ENCODE measurements around the gene TREM2. TPM values are rescaled to one million over a fixed set of nuclear protein-coding genes. Genes with fewer than 3 reads are reported as not detected.

TREM2 gene
- total RNA-seq (2014; rRNA removed; shearing (Covaris generic)), result not detected in 2 replicates

GRCh38 chr6:41162687-41163418 is at the start of gene TREM2:
TREM2 (minus strand) TSS chr6:41163116; CDS start chr6:41163082, 34 bp downstream.
- Histone ChIP-seq H3K36me3 (no peaks in the 10 kb centered on the region), H3K27me3 (replicated peaks) (peaks cover 14% of the 10 kb centered on the region), H3K9me3 (replicated peaks) (no peaks in the 10 kb centered on the region; the same call in 1 of the 2 replicates), H3K4me3 (no peak within 1 kb of the TSS), H3K4me1 (replicated peaks) (no peaks in the 10 kb centered on the region), H3K27ac (no peak within 1 kb of the TSS)
- DNase-seq (ENCODE audit: low read depth in 1 of 2, low spot score in 2 of 2), result no peak

- H3K36me3 ChIP-seq, result no peaks in the 10 kb centered on the region
- H3K4me1 ChIP-seq (replicated peaks), result no peaks in the 10 kb centered on the region
- H3K27ac ChIP-seq, result no peak overlapping the region
- H3K9me3 ChIP-seq (replicated peaks), result no peaks in the 10 kb centered on the region
- peak in 1 of 2 experiments; percentile 29 for DNase-seq (ENCODE audit: low read depth in 1 of 2, low spot score in 2 of 2)
- H3K27me3 ChIP-seq (replicated peaks), result 0 out of 2 replicates have a peak, but pooled peaks cover 7% of the 10 kb centered on the region
- no peak overlapping the region for H3K4me3 ChIP-seq
Observed at GRCh38 chr6:41209547-41210320, 46.8 kb upstream of the TREM2 start.

- Histone ChIP-seq H3K27me3 (replicated peaks) (peaks cover 7% of the 10 kb centered on the region; the same call in 1 of the 2 replicates), H3K4me1 (replicated peaks) (no peaks in the 10 kb centered on the region), H3K4me3 (no peak overlapping the region), H3K36me3 (no peaks in the 10 kb centered on the region), H3K9me3 (replicated peaks) (no peaks in the 10 kb centered on the region), H3K27ac (no peak overlapping the region)
- DNase-seq (ENCODE audit: low read depth in 1 of 2, low spot score in 2 of 2), result no peak
Observed at GRCh38 chr6:41208439-41209106, 45.7 kb upstream of the TREM2 start.

- DNase-seq (ENCODE audit: low read depth in 1 of 2, low spot score in 2 of 2), result no peak
- peaks cover 4% of the 10 kb centered on the region; the same call in 1 of the 2 replicates for H3K27me3 ChIP-seq (replicated peaks)
Observed at GRCh38 chr6:41204156-41204555, 41.2 kb upstream of the TREM2 start.

GRCh38 chr6:41201764-41202173 is 38.9 kb upstream of the TREM2 start:
- Histone ChIP-seq H3K36me3 (no peaks in the 10 kb centered on the region), H3K4me1 (replicated peaks) (no peaks in the 10 kb centered on the region), H3K27ac (no peak overlapping the region), H3K27me3 (replicated peaks) (peaks cover 8% of the 10 kb centered on the region; the same call in 1 of the 2 replicates), H3K4me3 (no peak overlapping the region), H3K9me3 (replicated peaks) (no peaks in the 10 kb centered on the region)
- no peak for DNase-seq (ENCODE audit: low read depth in 1 of 2, low spot score in 2 of 2)

More at GRCh38 chr6:41204156-41204555, 41.2 kb upstream of the TREM2 start:
- Histone ChIP-seq H3K27ac (no peak overlapping the region), H3K36me3 (no peaks in the 10 kb centered on the region), H3K4me1 (replicated peaks) (no peaks in the 10 kb centered on the region), H3K9me3 (replicated peaks) (no peaks in the 10 kb centered on the region), H3K4me3 (no peak overlapping the region)

GRCh38 chr6:41200901-41201763 is 38.2 kb upstream of the TREM2 start, which contains the start of gene TREML2:
TREML2 (minus strand) TSS chr6:41201149; CDS start chr6:41201008, 141 bp downstream.
- H3K36me3 ChIP-seq, result no peaks in the 10 kb centered on the region
- H3K9me3 ChIP-seq (replicated peaks), result no peaks in the 10 kb centered on the region
- no peaks in the 10 kb centered on the region for H3K4me1 ChIP-seq (replicated peaks)
- no peak for DNase-seq (ENCODE audit: low read depth in 1 of 2, low spot score in 2 of 2)
- peaks cover 5% of the 10 kb centered on the region; the same call in 1 of the 2 replicates for H3K27me3 ChIP-seq (replicated peaks)
- H3K4me3 ChIP-seq, result no peak within 1 kb of the TSS
- no peak within 1 kb of the TSS for H3K27ac ChIP-seq

GRCh38 chr6:41200296-41200900 is 37.5 kb upstream of the TREM2 start:
- Histone ChIP-seq H3K27me3 (replicated peaks) (peaks cover 5% of the 10 kb centered on the region), H3K9me3 (replicated peaks) (no peaks in the 10 kb centered on the region), H3K4me1 (replicated peaks) (no peaks in the 10 kb centered on the region), H3K27ac (no peak overlapping the region), H3K36me3 (no peaks in the 10 kb centered on the region), H3K4me3 (no peak overlapping the region)
- DNase-seq (ENCODE audit: low read depth in 1 of 2, low spot score in 2 of 2), result no peak

GRCh38 chr6:41199552-41200246 is 36.8 kb upstream of the TREM2 start:
- H3K4me1 ChIP-seq (replicated peaks), result no peaks in the 10 kb centered on the region
- no peaks in the 10 kb centered on the region for H3K9me3 ChIP-seq (replicated peaks)
- no peaks in the 10 kb centered on the region for H3K36me3 ChIP-seq
- H3K27me3 ChIP-seq (replicated peaks), result peaks cover 5% of the 10 kb centered on the region
- no peak for DNase-seq (ENCODE audit: low read depth in 1 of 2, low spot score in 2 of 2)
- no peak overlapping the region for H3K4me3 ChIP-seq
- no peak overlapping the region for H3K27ac ChIP-seq

- no peak for DNase-seq (ENCODE audit: low read depth in 1 of 2, low spot score in 2 of 2)
- no peaks in the 10 kb centered on the region for H3K4me1 ChIP-seq (replicated peaks)
- no peak overlapping the region for H3K27ac ChIP-seq
- H3K9me3 ChIP-seq (replicated peaks), result no peaks in the 10 kb centered on the region
- H3K4me3 ChIP-seq, result no peak overlapping the region
- H3K27me3 ChIP-seq (replicated peaks), result peaks cover 5% of the 10 kb centered on the region
- no peaks in the 10 kb centered on the region for H3K36me3 ChIP-seq
Observed at GRCh38 chr6:41197234-41197633, 34.3 kb upstream of the TREM2 start.

- 0 out of 2 replicates have a peak, but pooled peaks cover 3% of the 10 kb centered on the region for H3K9me3 ChIP-seq (replicated peaks)
- DNase-seq (ENCODE audit: low read depth in 1 of 2, low spot score in 2 of 2), result no peak
- no peaks in the 10 kb centered on the region for H3K4me1 ChIP-seq (replicated peaks)
- H3K27ac ChIP-seq, result no peak overlapping the region
- peaks cover 5% of the 10 kb centered on the region for H3K27me3 ChIP-seq (replicated peaks)
- no peak overlapping the region for H3K4me3 ChIP-seq
- no peaks in the 10 kb centered on the region for H3K36me3 ChIP-seq
Observed at GRCh38 chr6:41194386-41194785, 31.5 kb upstream of the TREM2 start.

GRCh38 chr6:41193884-41194283 is 31.0 kb upstream of the TREM2 start:
- Histone ChIP-seq H3K4me3 (no peak overlapping the region), H3K27me3 (replicated peaks) (peaks cover 5% of the 10 kb centered on the region), H3K4me1 (replicated peaks) (no peaks in the 10 kb centered on the region), H3K27ac (no peak overlapping the region), H3K9me3 (replicated peaks) (0 out of 2 replicates have a peak, but pooled peaks cover 3% of the 10 kb centered on the region), H3K36me3 (no peaks in the 10 kb centered on the region)
- no peak for DNase-seq (ENCODE audit: low read depth in 1 of 2, low spot score in 2 of 2)

GRCh38 chr6:41193171-41193734 is 30.3 kb upstream of the TREM2 start:
- Histone ChIP-seq H3K9me3 (replicated peaks) (0 out of 2 replicates have a peak, but pooled peaks cover 3% of the 10 kb centered on the region), H3K27me3 (replicated peaks) (peaks cover 5% of the 10 kb centered on the region), H3K36me3 (no peaks in the 10 kb centered on the region), H3K4me1 (replicated peaks) (no peaks in the 10 kb centered on the region), H3K4me3 (no peak overlapping the region), H3K27ac (no peak overlapping the region)
- DNase-seq (ENCODE audit: low read depth in 1 of 2, low spot score in 2 of 2), result no peak

All from SJSA1 (cell line).